ENCODE results near the gene TOGARAM2. TPM values are rescaled to one million over a fixed set of nuclear protein-coding genes. Genes with fewer than 3 reads are reported as not detected.

The TOGARAM2 gene
- total RNA-seq, 1 experiment from 2014 or later, result 0.75 TPM

GRCh38 chr2:29052807-29053206, 71.7 kb downstream of the TOGARAM2 start:
- CTCF ChIA-PET, result no interaction called here
- H3K4me3 ChIP-seq (ENCODE audit: low read depth, low read length, poor library complexity, severe bottlenecking), result no peak overlapping the region
- H3K27me3 ChIP-seq (replicated peaks; ENCODE audit: insufficient read depth, low read depth, low read length, poor library complexity), result no peaks in the 10 kb centered on the region
- no peak for TF ChIP-seq EZH2 (IDR thresholded peaks at IDR 0.05; ENCODE audit: borderline replicate concordance, low read depth, low read length, poor library complexity, severe bottlenecking)
- TF ChIP-seq, protein P1, sequence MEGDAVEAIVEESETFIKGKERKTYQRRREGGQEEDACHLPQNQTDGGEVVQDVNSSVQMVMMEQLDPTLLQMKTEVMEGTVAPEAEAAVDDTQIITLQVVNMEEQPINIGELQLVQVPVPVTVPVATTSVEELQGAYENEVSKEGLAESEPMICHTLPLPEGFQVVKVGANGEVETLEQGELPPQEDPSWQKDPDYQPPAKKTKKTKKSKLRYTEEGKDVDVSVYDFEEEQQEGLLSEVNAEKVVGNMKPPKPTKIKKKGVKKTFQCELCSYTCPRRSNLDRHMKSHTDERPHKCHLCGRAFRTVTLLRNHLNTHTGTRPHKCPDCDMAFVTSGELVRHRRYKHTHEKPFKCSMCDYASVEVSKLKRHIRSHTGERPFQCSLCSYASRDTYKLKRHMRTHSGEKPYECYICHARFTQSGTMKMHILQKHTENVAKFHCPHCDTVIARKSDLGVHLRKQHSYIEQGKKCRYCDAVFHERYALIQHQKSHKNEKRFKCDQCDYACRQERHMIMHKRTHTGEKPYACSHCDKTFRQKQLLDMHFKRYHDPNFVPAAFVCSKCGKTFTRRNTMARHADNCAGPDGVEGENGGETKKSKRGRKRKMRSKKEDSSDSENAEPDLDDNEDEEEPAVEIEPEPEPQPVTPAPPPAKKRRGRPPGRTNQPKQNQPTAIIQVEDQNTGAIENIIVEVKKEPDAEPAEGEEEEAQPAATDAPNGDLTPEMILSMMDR (conservative IDR thresholded peaks at IDR 0.05; ENCODE audit: low read depth, low read length), result no peak
- no peak for DNase-seq (ENCODE audit: low spot score)
- POLR2A ChIA-PET (ENCODE audit: low non-redundant PET), result no interaction called here
- no peak overlapping the region for H3K27ac ChIP-seq (ENCODE audit: low read depth, low read length, poor library complexity, severe bottlenecking)
- H3K4me1 ChIP-seq (ENCODE audit: insufficient read depth, low read length, poor library complexity, severe bottlenecking), result no peaks in the 10 kb centered on the region
- intact Hi-C loops (cut with micrococcal nuclease; ENCODE audit: unreplicated experiment), result no loop called here
- BruUV-seq (replicated peaks), result no TSS peak
- H3K9me3 ChIP-seq (ENCODE audit: low read depth, low read length, poor library complexity, severe bottlenecking), result no peaks in the 10 kb centered on the region
- H3K36me3 ChIP-seq (ENCODE audit: insufficient read depth, low read length, poor library complexity, severe bottlenecking), result no peaks in the 10 kb centered on the region

- Histone ChIP-seq H3K36me3 (ENCODE audit: insufficient read depth, low read length, poor library complexity, severe bottlenecking) (no peaks in the 10 kb centered on the region), H3K9me3 (ENCODE audit: low read depth, low read length, poor library complexity, severe bottlenecking) (no peaks in the 10 kb centered on the region), H3K27ac (ENCODE audit: low read depth, low read length, poor library complexity, severe bottlenecking) (no peak overlapping the region), H3K4me3 (ENCODE audit: low read depth, low read length, poor library complexity, severe bottlenecking) (no peak overlapping the region), H3K27me3 (replicated peaks; ENCODE audit: insufficient read depth, low read depth, low read length, poor library complexity) (no peaks in the 10 kb centered on the region), H3K4me1 (ENCODE audit: insufficient read depth, low read length, poor library complexity, severe bottlenecking) (no peaks in the 10 kb centered on the region)
- TF ChIP-seq, protein P1 (conservative IDR thresholded peaks at IDR 0.05; ENCODE audit: low read depth, low read length), result no peak
- no peak for TF ChIP-seq EZH2 (IDR thresholded peaks at IDR 0.05; ENCODE audit: borderline replicate concordance, low read depth, low read length, poor library complexity, severe bottlenecking)
- BruUV-seq (replicated peaks), result no TSS peak
- POLR2A ChIA-PET (ENCODE audit: low non-redundant PET), result no interaction called here
- CTCF ChIA-PET, result no interaction called here
- intact Hi-C loops (cut with micrococcal nuclease; ENCODE audit: unreplicated experiment), result no loop called here
- no peak for DNase-seq (ENCODE audit: low spot score)
Measured at GRCh38 chr2:29053223-29053622, 72.1 kb downstream of the TOGARAM2 start.

- BruUV-seq (replicated peaks), result no TSS peak
- TF ChIP-seq EZH2 (IDR thresholded peaks at IDR 0.05; ENCODE audit: borderline replicate concordance, low read depth, low read length, poor library complexity, severe bottlenecking), result no peak
- TF ChIP-seq, protein P1 (conservative IDR thresholded peaks at IDR 0.05; ENCODE audit: low read depth, low read length), result no peak
- Histone ChIP-seq H3K36me3 (ENCODE audit: insufficient read depth, low read length, poor library complexity, severe bottlenecking) (no peaks in the 10 kb centered on the region), H3K27ac (ENCODE audit: low read depth, low read length, poor library complexity, severe bottlenecking) (no peak overlapping the region), H3K4me1 (ENCODE audit: insufficient read depth, low read length, poor library complexity, severe bottlenecking) (no peaks in the 10 kb centered on the region), H3K27me3 (replicated peaks; ENCODE audit: insufficient read depth, low read depth, low read length, poor library complexity) (no peaks in the 10 kb centered on the region), H3K4me3 (ENCODE audit: low read depth, low read length, poor library complexity, severe bottlenecking) (no peak overlapping the region), H3K9me3 (ENCODE audit: low read depth, low read length, poor library complexity, severe bottlenecking) (no peaks in the 10 kb centered on the region)
- ChIA-PET POLR2A (ENCODE audit: low non-redundant PET) (no interaction called here), CTCF (no interaction called here)
- no peak for DNase-seq (ENCODE audit: low spot score)
- intact Hi-C loops (cut with micrococcal nuclease; ENCODE audit: unreplicated experiment), result no loop called here
Measured at GRCh38 chr2:29053670-29054400, 72.7 kb downstream of the TOGARAM2 start.

Data from A673 (cell line).